ENCODE data around the gene KCNK18.
"Not testable (repeated sequence)": the region's sequence is repeated elsewhere in the genome, so short reads cannot be mapped to it uniquely, and the experiment has no call there.

Gene KCNK18

DNA sequence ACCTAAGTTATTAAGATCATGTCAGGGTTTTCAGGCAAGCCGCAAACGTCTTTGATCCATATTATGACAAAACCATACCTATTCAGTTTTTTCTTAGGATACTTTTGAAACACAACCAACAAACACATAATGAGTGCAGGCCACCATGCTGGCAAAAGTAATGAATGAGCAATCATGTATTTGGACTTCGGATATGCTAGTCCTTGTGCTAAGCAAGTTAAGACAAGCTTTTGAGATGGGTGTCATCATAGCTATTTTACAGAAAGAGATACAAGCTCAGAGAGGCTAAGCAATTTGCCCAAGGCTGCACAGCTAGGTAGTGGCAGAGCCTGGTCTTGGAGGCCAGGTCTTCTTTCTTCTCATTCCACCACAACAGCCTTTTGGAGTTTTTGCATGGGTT lies 12.5 kb upstream of the KCNK18 start:
- TF ChIP-seq ZNF565 (CRISPR knock-in tag; conservative IDR thresholded peaks at IDR 0.05; ENCODE audit: low read depth) (no peak), CSDC2 (CRISPR knock-in tag; IDR thresholded peaks at IDR 0.05) (no peak), GLIS3 (CRISPR knock-in tag; IDR thresholded peaks at IDR 0.05) (no peak), ZNF8 (CRISPR knock-in tag; IDR thresholded peaks at IDR 0.05) (no peak), ZFP30 (CRISPR knock-in tag; IDR thresholded peaks at IDR 0.05) (no peak), ISL1 (CRISPR knock-in tag; IDR thresholded peaks at IDR 0.05) (no peak), RARB (CRISPR knock-in tag; IDR thresholded peaks at IDR 0.05) (no peak), SNAI2 (CRISPR knock-in tag; IDR thresholded peaks at IDR 0.05) (no peak)
- TF ChIP-seq, protein P1, sequence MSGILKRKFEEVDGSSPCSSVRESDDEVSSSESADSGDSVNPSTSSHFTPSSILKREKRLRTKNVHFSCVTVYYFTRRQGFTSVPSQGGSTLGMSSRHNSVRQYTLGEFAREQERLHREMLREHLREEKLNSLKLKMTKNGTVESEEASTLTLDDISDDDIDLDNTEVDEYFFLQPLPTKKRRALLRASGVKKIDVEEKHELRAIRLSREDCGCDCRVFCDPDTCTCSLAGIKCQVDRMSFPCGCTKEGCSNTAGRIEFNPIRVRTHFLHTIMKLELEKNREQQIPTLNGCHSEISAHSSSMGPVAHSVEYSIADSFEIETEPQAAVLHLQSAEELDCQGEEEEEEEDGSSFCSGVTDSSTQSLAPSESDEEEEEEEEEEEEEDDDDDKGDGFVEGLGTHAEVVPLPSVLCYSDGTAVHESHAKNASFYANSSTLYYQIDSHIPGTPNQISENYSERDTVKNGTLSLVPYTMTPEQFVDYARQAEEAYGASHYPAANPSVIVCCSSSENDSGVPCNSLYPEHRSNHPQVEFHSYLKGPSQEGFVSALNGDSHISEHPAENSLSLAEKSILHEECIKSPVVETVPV (CRISPR knock-in tag; IDR thresholded peaks at IDR 0.05): no peak
- TF ChIP-seq, protein P2, sequence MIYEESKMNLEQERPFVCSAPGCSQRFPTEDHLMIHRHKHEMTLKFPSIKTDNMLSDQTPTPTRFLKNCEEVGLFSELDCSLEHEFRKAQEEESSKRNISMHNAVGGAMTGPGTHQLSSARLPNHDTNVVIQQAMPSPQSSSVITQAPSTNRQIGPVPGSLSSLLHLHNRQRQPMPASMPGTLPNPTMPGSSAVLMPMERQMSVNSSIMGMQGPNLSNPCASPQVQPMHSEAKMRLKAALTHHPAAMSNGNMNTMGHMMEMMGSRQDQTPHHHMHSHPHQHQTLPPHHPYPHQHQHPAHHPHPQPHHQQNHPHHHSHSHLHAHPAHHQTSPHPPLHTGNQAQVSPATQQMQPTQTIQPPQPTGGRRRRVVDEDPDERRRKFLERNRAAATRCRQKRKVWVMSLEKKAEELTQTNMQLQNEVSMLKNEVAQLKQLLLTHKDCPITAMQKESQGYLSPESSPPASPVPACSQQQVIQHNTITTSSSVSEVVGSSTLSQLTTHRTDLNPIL (CRISPR knock-in tag; IDR thresholded peaks at IDR 0.05; ENCODE audit: low read depth): no peak
- TF ChIP-seq, protein P3, sequence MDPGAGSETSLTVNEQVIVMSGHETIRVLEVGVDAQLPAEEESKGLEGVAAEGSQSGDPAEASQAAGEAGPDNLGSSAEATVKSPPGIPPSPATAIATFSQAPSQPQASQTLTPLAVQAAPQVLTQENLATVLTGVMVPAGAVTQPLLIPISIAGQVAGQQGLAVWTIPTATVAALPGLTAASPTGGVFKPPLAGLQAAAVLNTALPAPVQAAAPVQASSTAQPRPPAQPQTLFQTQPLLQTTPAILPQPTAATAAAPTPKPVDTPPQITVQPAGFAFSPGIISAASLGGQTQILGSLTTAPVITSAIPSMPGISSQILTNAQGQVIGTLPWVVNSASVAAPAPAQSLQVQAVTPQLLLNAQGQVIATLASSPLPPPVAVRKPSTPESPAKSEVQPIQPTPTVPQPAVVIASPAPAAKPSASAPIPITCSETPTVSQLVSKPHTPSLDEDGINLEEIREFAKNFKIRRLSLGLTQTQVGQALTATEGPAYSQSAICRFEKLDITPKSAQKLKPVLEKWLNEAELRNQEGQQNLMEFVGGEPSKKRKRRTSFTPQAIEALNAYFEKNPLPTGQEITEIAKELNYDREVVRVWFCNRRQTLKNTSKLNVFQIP (CRISPR knock-in tag; IDR thresholded peaks at IDR 0.05; ENCODE audit: borderline replicate concordance, low read depth): no peak
- TF ChIP-seq, protein P4, sequence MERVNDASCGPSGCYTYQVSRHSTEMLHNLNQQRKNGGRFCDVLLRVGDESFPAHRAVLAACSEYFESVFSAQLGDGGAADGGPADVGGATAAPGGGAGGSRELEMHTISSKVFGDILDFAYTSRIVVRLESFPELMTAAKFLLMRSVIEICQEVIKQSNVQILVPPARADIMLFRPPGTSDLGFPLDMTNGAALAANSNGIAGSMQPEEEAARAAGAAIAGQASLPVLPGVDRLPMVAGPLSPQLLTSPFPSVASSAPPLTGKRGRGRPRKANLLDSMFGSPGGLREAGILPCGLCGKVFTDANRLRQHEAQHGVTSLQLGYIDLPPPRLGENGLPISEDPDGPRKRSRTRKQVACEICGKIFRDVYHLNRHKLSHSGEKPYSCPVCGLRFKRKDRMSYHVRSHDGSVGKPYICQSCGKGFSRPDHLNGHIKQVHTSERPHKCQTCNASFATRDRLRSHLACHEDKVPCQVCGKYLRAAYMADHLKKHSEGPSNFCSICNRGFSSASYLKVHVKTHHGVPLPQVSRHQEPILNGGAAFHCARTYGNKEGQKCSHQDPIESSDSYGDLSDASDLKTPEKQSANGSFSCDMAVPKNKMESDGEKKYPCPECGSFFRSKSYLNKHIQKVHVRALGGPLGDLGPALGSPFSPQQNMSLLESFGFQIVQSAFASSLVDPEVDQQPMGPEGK (CRISPR knock-in tag; IDR thresholded peaks at IDR 0.05; ENCODE audit: borderline replicate concordance): no peak
- no peak for ATAC-seq

DNA sequence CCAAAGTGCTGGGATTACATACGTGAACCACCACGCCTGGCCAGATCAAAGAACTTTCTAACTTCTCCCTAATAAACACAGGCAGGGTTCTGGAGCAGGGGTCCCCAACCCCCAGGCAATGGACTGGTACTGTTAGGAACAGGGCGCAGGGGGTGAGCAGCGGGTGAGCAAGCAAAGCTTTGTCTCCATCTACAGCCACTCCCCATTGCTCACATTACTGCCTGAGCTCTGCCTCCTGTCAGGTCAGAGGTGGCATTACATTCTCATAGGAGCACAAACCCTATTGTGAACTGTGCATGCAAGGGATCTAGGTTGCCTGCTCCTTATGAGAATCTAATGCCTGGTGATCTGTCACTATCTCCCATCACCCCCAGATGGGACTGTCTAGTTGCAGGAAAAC lies 11.5 kb upstream of the KCNK18 start:
- ATAC-seq: not testable (repeated sequence)

DNA sequence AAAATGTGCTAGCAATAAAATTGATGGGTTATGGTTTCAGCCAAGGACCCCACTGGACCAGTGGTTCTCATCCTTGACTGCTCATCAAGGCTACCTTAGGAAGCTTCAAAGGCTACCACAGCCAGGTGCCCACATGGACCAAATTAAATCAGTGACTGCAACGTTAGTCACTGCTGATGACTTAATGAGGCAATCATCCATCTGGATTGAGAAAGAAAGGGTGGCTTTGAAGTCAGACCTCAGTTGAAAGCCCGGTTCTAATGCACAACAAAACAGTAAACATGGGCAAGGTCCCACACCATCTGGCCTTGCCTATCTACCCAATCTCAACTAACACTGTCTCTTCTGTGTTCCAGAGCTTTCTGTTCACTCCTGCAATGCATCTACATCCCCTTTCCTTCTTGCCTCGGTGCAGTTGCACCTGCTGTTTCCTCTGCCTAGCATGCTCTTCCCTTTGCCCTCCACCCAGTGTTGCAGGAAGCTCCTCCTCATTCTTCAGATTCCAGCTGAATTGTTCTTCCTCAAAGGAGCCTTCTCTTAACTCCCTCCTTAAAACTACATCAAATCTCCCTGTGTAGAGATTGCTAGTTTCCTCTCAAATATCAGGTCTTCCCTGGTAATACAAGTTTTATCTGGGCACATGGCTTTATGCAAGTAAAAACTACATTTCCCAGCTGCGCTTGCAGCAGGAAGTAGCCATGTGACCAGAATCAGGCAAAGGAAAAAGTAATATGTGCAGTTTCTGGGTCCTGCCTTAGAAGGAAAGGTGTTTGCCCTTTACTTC lies 10.3 kb upstream of the KCNK18 start:
- peak; percentile 51; the same call in 1 of the 3 replicates for ATAC-seq
- no peak for TF ChIP-seq ZFP30 (CRISPR knock-in tag; IDR thresholded peaks at IDR 0.05)
- TF ChIP-seq ZNF8 (CRISPR knock-in tag; IDR thresholded peaks at IDR 0.05): no peak
- TF ChIP-seq ZFP3 (CRISPR knock-in tag; IDR thresholded peaks at IDR 0.05): no peak
- TF ChIP-seq CSDC2 (CRISPR knock-in tag; IDR thresholded peaks at IDR 0.05): no peak

DNA sequence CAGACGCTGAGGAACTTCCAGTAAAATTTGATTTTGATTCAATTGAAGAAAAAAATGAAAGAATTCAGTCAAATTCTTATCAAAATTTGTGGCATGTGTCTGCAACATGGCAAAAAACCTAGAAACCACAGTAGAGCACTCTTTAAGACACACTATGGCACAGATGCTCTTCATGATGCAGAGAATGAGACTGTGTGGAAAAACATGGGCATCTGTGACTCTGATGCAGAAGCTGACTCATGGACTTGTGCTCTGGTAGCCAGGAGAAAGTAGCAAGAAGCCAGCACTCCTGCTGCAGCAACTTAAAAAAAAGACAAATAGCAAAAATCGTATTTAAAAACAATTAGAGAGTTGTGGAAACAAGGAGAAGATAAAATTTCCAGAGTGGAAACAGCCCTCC lies 8.9 kb upstream of the KCNK18 start:
- ATAC-seq: no peak
- TF ChIP-seq BACH2 (CRISPR knock-in tag; IDR thresholded peaks at IDR 0.05; ENCODE audit: borderline replicate concordance) (no peak), ZFP3 (CRISPR knock-in tag; IDR thresholded peaks at IDR 0.05) (no peak)

DNA sequence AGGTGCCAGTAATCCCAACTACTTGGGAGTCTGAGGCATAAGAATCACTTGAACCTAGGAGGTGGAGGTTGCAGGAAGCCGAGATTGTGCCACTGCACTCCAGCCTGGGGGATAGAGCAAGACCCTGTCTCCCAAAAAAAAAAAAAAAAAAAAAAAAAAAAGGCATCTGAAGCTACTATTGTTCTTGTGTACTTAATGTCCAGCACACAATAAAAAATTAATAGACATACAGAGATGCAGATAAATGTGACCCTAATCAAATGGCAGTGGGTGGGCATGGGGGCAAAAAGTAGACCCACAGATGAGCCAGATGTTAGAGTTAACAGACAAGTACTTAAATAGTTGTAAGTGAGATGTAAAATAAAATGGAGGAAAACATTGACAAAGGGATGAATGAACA lies 7.7 kb upstream of the KCNK18 start:
- TF ChIP-seq RARB (CRISPR knock-in tag; IDR thresholded peaks at IDR 0.05): no peak
- TF ChIP-seq PPARA (CRISPR knock-in tag; IDR thresholded peaks at IDR 0.05; ENCODE audit: borderline replicate concordance): no peak
- no peak for TF ChIP-seq TCF4 (CRISPR knock-in tag; IDR thresholded peaks at IDR 0.05; ENCODE audit: borderline replicate concordance)
- no peak for TF ChIP-seq SNAI2 (CRISPR knock-in tag; IDR thresholded peaks at IDR 0.05)
- TF ChIP-seq ZNF70 (CRISPR knock-in tag; IDR thresholded peaks at IDR 0.05): no peak
- TF ChIP-seq, protein P4 (CRISPR knock-in tag; IDR thresholded peaks at IDR 0.05; ENCODE audit: borderline replicate concordance): no peak
- TF ChIP-seq ZFP3 (CRISPR knock-in tag; IDR thresholded peaks at IDR 0.05): no peak
- TF ChIP-seq ZC3H10 (CRISPR knock-in tag; IDR thresholded peaks at IDR 0.05): no peak
- TF ChIP-seq CSDC2 (CRISPR knock-in tag; IDR thresholded peaks at IDR 0.05): no peak
- TF ChIP-seq ISL1 (CRISPR knock-in tag; IDR thresholded peaks at IDR 0.05): no peak
- TF ChIP-seq GLIS3 (CRISPR knock-in tag; IDR thresholded peaks at IDR 0.05): no peak
- TF ChIP-seq, protein P1 (CRISPR knock-in tag; IDR thresholded peaks at IDR 0.05): no peak
- no peak for TF ChIP-seq ZFP30 (CRISPR knock-in tag; IDR thresholded peaks at IDR 0.05)
- no peak for TF ChIP-seq TOX (CRISPR knock-in tag; IDR thresholded peaks at IDR 0.05; ENCODE audit: borderline replicate concordance)
- no peak for TF ChIP-seq BACH2 (CRISPR knock-in tag; IDR thresholded peaks at IDR 0.05; ENCODE audit: borderline replicate concordance)
- TF ChIP-seq OSR1 (CRISPR knock-in tag; IDR thresholded peaks at IDR 0.05): no peak
- no peak for TF ChIP-seq ZNF8 (CRISPR knock-in tag; IDR thresholded peaks at IDR 0.05)
- ATAC-seq: no peak
